ENCODE results near the gene ARMH4.

- TF ChIP-seq POLR2A (IDR thresholded peaks at IDR 0.05; ENCODE audit: low read depth, low read length) (no peak), TAF1 (IDR thresholded peaks at IDR 0.05; ENCODE audit: low read depth, low read length) (no peak), POU2F2 (IDR thresholded peaks at IDR 0.05; ENCODE audit: low read depth, low read length) (no peak)
Measured at GRCh38 chr14:57960946-57961785, 190.8 kb downstream of the ARMH4 start.
